HEK293 (cell line): ENCODE measurements around the gene GABBR2.

Source experiments
- CTCF ChIA-PET: fragments of 350-600 bp; formaldehyde crosslinking; extraction: SDS; loops from one replicate; lab custom pipeline; 2021; ENCODE audit warnings: antibody characterized with exemption; lab: Yijun Ruan, JAX
- POLR2A ChIA-PET: fragments of 300-600 bp; formaldehyde crosslinking; extraction: SDS; loops from one replicate; lab custom pipeline; 2020; ENCODE audit warnings: antibody characterized with exemption, inconsistent platforms; lab: Yijun Ruan, JAX
- H3K27ac ChIP-seq: fragments of 200-500 bp; sonication (Bioruptor generic); 2 replicates; pipeline ENCODE4 v1.5.1; 2014; ENCODE audit warnings: low read depth, low read length, control low read depth, inconsistent platforms; ENCODE audit errors: extremely low read depth
- H3K36me3 ChIP-seq, 2 experiments: fragments of 200-500 bp in 1 of 2; sonication (Bioruptor generic) in 1 of 2; 1 replicate in 1 of 2; 2 replicates in 1 of 2; pipeline ENCODE4 v1.5.1; 2014 to 2017; ENCODE audit warnings: inconsistent platforms in 2 of 2, low read length in 2 of 2; ENCODE audit not compliant: control insufficient read depth in 2 of 2, insufficient read depth in 1 of 2
- H3K4me1 ChIP-seq: fragments of 200-500 bp; sonication (Bioruptor generic); 2 replicates; pipeline ENCODE4 v1.5.1; 2014; ENCODE audit warnings: mild to moderate bottlenecking, low read length, inconsistent platforms; ENCODE audit not compliant: control insufficient read depth, insufficient read depth
- H3K4me3 ChIP-seq: 2 replicates; pipeline ENCODE4 v1.5.1; 2011; ENCODE audit warnings: low read depth, mild to moderate bottlenecking, control low read depth, low read length, moderate library complexity
- H3K9me3 ChIP-seq: fragments of 200-500 bp; sonication (Bioruptor generic); 2 replicates; pipeline ENCODE4 v1.5.1; 2014; ENCODE audit warnings: low read depth, low read length, inconsistent platforms; ENCODE audit not compliant: control insufficient read depth, insufficient read depth
- GLI2 ChIP-seq: fragments of 450-650 bp; formaldehyde crosslinking; IDR thresholded peaks from 2 replicates; pipeline ENCODE4; 2017; ENCODE audit warnings: missing biosample characterization, missing genetic modification characterization, low read depth, borderline replicate concordance
- KLF8 ChIP-seq: fragments of 450-650 bp; formaldehyde crosslinking; IDR thresholded peaks from 2 replicates; pipeline ENCODE4 v1.5.1; 2016; ENCODE audit warnings: missing biosample characterization, missing genetic modification characterization
- PRDM4 ChIP-seq: fragments of 450-650 bp; formaldehyde crosslinking; IDR thresholded peaks from 2 replicates; pipeline ENCODE4 v1.5.1; 2017; ENCODE audit warnings: missing biosample characterization, missing genetic modification characterization
- SCRT1 ChIP-seq: fragments of 450-650 bp; formaldehyde crosslinking; IDR thresholded peaks from 2 replicates; pipeline ENCODE4 v1.5.1; 2016; ENCODE audit warnings: missing biosample characterization, missing genetic modification characterization, borderline replicate concordance
- SETDB1 ChIP-seq: IDR thresholded peaks from one replicate; pipeline ENCODE4 v1.6.1; 2017; ENCODE audit warnings: mild to moderate bottlenecking, low read length, moderate library complexity, mixed read lengths; ENCODE audit not compliant: insufficient read length
- SP2 ChIP-seq: fragments of 450-650 bp; formaldehyde crosslinking; IDR thresholded peaks from 2 replicates; pipeline ENCODE4 v1.5.1; 2016; ENCODE audit warnings: missing biosample characterization, missing genetic modification characterization
- SP3 ChIP-seq: fragments of 450-650 bp; formaldehyde crosslinking; IDR thresholded peaks from 2 replicates; pipeline ENCODE4 v1.5.1; 2016; ENCODE audit warnings: missing biosample characterization, missing genetic modification characterization
- WT1 ChIP-seq: fragments of 450-650 bp; formaldehyde crosslinking; IDR thresholded peaks from 2 replicates; pipeline ENCODE4 v1.5.1; 2016; ENCODE audit warnings: missing biosample characterization, missing genetic modification characterization
- YY2 ChIP-seq: fragments of 450-650 bp; formaldehyde crosslinking; IDR thresholded peaks from 2 replicates; pipeline ENCODE4 v1.5.1; 2016; ENCODE audit warnings: missing biosample characterization, missing genetic modification characterization
- ZBTB1 ChIP-seq: fragments of 450-650 bp; formaldehyde crosslinking; IDR thresholded peaks from 2 replicates; pipeline ENCODE4 v1.5.1; 2016; ENCODE audit warnings: missing biosample characterization, missing genetic modification characterization
- ZBTB48 ChIP-seq: fragments of 450-650 bp; formaldehyde crosslinking; IDR thresholded peaks from 2 replicates; pipeline ENCODE4 v1.5.1; 2016; ENCODE audit warnings: missing biosample characterization, missing genetic modification characterization
- ZFP41 ChIP-seq: fragments of 450-650 bp; formaldehyde crosslinking; IDR thresholded peaks from 2 replicates; pipeline ENCODE4 v1.5.1; 2016; ENCODE audit warnings: missing biosample characterization, missing genetic modification characterization, borderline replicate concordance
- ZIC2 ChIP-seq: fragments of 450-650 bp; formaldehyde crosslinking; IDR thresholded peaks from 2 replicates; pipeline ENCODE4 v1.5.1; 2016; ENCODE audit warnings: missing biosample characterization, missing genetic modification characterization
- ZNF214 ChIP-seq: fragments of 450-650 bp; formaldehyde crosslinking; IDR thresholded peaks from 2 replicates; pipeline ENCODE4 v1.5.1; 2017; ENCODE audit warnings: missing biosample characterization, mild to moderate bottlenecking, missing genetic modification characterization, borderline replicate concordance
- ZNF221 ChIP-seq: fragments of 450-650 bp; formaldehyde crosslinking; IDR thresholded peaks from 2 replicates; pipeline ENCODE4 v1.5.1; 2017; ENCODE audit warnings: missing biosample characterization, missing genetic modification characterization, borderline replicate concordance
- ZNF280D ChIP-seq: fragments of 450-650 bp; formaldehyde crosslinking; IDR thresholded peaks from 2 replicates; pipeline ENCODE4 v1.5.1; 2016; ENCODE audit warnings: missing biosample characterization, missing genetic modification characterization
- ZNF473 ChIP-seq: fragments of 450-650 bp; formaldehyde crosslinking; IDR thresholded peaks from 2 replicates; pipeline ENCODE4 v1.5.1; 2017; ENCODE audit warnings: missing biosample characterization, missing genetic modification characterization
- ZNF510 ChIP-seq: fragments of 450-650 bp; formaldehyde crosslinking; IDR thresholded peaks from 2 replicates; pipeline ENCODE4 v1.5.1; 2018; ENCODE audit warnings: mild to moderate bottlenecking, missing genetic modification characterization, missing biosample characterization; ENCODE audit not compliant: insufficient replicate concordance
- ZNF544 ChIP-seq: fragments of 450-650 bp; formaldehyde crosslinking; IDR thresholded peaks from 2 replicates; pipeline ENCODE4 v1.5.0; 2017; ENCODE audit warnings: missing biosample characterization, missing genetic modification characterization
- ZSCAN30 ChIP-seq: fragments of 450-650 bp; IDR thresholded peaks from 2 replicates; pipeline ENCODE4 v1.5.1; 2018; ENCODE audit warnings: missing biosample characterization, mild to moderate bottlenecking, missing genetic modification characterization, moderate library complexity
- ZSCAN4 ChIP-seq: fragments of 450-650 bp; formaldehyde crosslinking; IDR thresholded peaks from 2 replicates; pipeline ENCODE4 v1.5.1; 2017; ENCODE audit warnings: missing biosample characterization, missing genetic modification characterization

GABBR2 gene

GRCh38 chr9:98747476-98747875 is 38.7 kb upstream of the GABBR2 start:
- Histone ChIP-seq H3K4me1 (no peaks in the 10 kb centered on the region), H3K36me3 (peaks cover 0 to 85% of the 10 kb centered on the region in 2 experiments; a peak in 1 of 3 replicates), H3K9me3 (no peaks in the 10 kb centered on the region), H3K4me3 (no peak overlapping the region), H3K27ac (no peak overlapping the region)
- ChIA-PET CTCF (no interaction called here), POLR2A (no interaction called here)
- TF ChIP-seq ZNF510 (tag by site-specific recombination) (no peak), SP3 (no peak), ZBTB1 (tag by site-specific recombination) (no peak), GLI2 (tag by site-specific recombination) (no peak), WT1 (tag by site-specific recombination) (no peak), PRDM4 (tag by site-specific recombination) (no peak), ZNF221 (no peak), YY2 (no peak), ZNF473 (no peak), ZIC2 (tag by site-specific recombination) (no peak), ZNF544 (tag by site-specific recombination) (no peak)

GRCh38 chr9:98745470-98745869 is 36.7 kb upstream of the GABBR2 start:
- Histone ChIP-seq H3K27ac (no peak overlapping the region), H3K9me3 (no peaks in the 10 kb centered on the region), H3K4me3 (no peak overlapping the region), H3K36me3 (peaks cover 0 to 73% of the 10 kb centered on the region in 2 experiments; a peak in 1 of 3 replicates), H3K4me1 (no peaks in the 10 kb centered on the region)
- CTCF ChIA-PET = interaction anchor here (1.0 to 1.2 kb wide), 2 partner anchors 29 to 30 kb away, joined by 4 read pairs; no protein-coding TSS in a partner anchor
- TF ChIP-seq ZSCAN4 (tag by site-specific recombination) (no peak), ZNF280D (tag by site-specific recombination) (no peak), ZNF214 (tag by site-specific recombination) (no peak)
- POLR2A ChIA-PET = no interaction called here

DNA sequence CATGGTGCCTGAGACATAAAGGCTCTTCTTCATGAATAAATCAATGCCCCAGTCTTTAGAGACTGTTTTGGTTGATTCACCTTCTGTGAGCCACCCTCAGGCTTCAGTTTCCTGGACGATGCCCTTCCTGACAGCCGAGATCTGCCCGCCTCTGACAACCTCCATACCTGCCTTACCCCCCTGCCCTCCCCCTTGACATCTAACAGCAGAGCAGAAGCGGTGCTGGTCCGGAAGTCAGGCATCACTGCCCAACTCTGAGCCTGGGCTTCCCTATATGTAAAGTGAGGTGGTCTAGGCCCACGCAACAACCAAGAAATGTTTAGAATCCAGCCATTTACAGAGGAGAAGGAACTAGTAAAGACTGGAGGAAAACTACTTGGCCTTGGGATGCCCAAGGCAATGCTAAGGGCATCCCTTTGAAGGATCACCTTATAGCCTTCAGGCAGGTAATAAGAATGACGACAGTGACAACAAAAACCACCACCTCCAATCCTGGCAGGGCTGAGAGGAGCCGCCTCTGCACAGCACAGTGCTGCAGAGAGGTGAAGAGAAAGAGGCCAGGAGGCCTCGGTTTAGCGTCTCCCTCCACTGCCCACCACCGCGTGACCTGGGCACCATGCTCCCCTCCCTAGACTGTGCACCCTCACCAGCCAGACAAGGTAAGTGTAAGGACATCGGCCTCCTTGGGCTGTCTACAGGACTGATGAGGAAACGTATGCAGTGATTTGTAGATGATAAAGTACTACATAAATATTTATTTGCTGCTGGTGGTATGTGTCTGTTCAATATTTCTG is 35.3 kb upstream of the GABBR2 start:
- ChIA-PET CTCF (interaction anchor here (1.0 to 1.2 kb wide), 2 partner anchors 30 to 32 kb away, joined by 4 read pairs; no protein-coding TSS in a partner anchor), POLR2A (no interaction called here)
- Histone ChIP-seq H3K27ac (no peak overlapping the region), H3K9me3 (no peaks in the 10 kb centered on the region), H3K4me1 (no peaks in the 10 kb centered on the region), H3K4me3 (no peak overlapping the region), H3K36me3 (peaks cover 0 to 63% of the 10 kb centered on the region in 2 experiments; a peak in 2 of 3 replicates)
- TF ChIP-seq ZSCAN30 (tag by site-specific recombination) = no peak
- TF ChIP-seq PRDM4 (tag by site-specific recombination) = no peak
- TF ChIP-seq SETDB1 = no peak
- no peak for TF ChIP-seq SCRT1
- no peak for TF ChIP-seq ZBTB48
- TF ChIP-seq ZFP41 (tag by site-specific recombination) = no peak
- no peak for TF ChIP-seq KLF8 (tag by site-specific recombination)
- TF ChIP-seq SP2 (tag by site-specific recombination) = no peak
